ENCODE data around the gene JPH3.

GRCh38 chr16:87715231-87715630 lies 112.9 kb downstream of the JPH3 start:
- TF ChIP-seq CTCF (IDR thresholded peaks at IDR 0.05): no peak
- no peak for TF ChIP-seq POLR2A (IDR thresholded peaks at IDR 0.05)
